Measurements from ENCODE around the gene SPATA13.

GRCh38 chr13:24277761-24278160 is 117.2 kb downstream of the SPATA13 start:
- TF ChIP-seq CTCF (tag by site-specific recombination; IDR thresholded peaks at IDR 0.05): no peak
- TF ChIP-seq ZNF692 (tag by site-specific recombination; IDR thresholded peaks at IDR 0.05): no peak
- no peak for TF ChIP-seq ZNF585B (tag by site-specific recombination; IDR thresholded peaks at IDR 0.05)

Measured in HEK293 (cell line).